Hindlimb muscle (tissue), 1 donor: ENCODE measurements around the gene SULT2A1. TPM values are rescaled to one million over a fixed set of nuclear protein-coding genes. Genes with fewer than 3 reads are reported as not detected.
"Not testable (repeated sequence)": the region's sequence is repeated elsewhere in the genome, so short reads cannot be mapped to it uniquely, and the experiment has no call there.

Experiments used
- DNase-seq: peaks from one replicate; pipeline ENCODE4 v3.0.0-alpha.2; 2013
- polyA plus RNA-seq: library from polyadenylated mRNA; unstranded; fragments of 120-200 nt; gene quantifications from one replicate; pipeline ENCODE4 v1.2.1, GENCODE V29; 2013; ENCODE audit not compliant: insufficient read length

The SULT2A1 gene
- polyA plus RNA-seq, 1 donor = not detected

DNA sequence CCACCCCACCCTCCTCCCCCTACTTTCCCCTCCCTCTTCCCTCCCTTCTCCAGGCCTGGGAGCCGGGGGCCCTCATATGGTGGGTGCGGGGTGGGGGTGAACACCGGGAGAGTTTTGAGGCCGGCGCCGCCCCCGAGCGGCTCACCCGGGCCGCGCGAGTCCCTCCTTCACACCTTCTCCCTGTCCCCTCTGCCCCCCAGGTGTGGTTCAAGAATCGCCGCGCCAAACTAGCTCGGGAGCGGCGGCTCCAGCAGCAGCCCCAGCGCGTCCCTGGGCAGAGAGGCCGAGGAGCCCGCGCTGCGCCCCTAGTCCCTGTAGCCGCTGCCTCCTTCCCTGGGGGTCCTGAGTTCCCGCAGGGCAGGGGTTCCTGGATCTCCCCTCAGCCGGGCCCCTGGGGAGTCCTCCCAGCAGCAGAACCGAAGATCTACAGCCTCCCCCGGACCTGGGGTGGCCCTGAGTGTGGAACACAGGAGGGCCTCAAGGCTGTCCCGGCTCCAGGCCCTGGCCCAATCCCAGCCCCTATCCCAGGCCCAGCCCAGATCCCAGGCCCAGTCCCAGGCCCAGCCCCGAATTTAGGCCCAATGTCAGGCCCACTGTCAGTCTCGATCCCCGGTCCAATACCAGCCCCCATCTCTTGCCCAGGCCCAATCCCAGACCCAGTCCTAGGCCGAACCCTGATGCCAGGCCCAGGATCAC is 25.4 kb downstream of the SULT2A1 start:
- DNase-seq = no peak

GRCh38 chr19:47859838-47860237 is 26.3 kb downstream of the SULT2A1 start:
- not testable (repeated sequence) for DNase-seq

GRCh38 chr19:47858646-47859285 is 27.3 kb downstream of the SULT2A1 start, which contains the start of gene TPRX2:
TPRX2 (plus strand) TSS chr19:47859235; CDS start chr19:47859247, 12 bp downstream.
- not testable (repeated sequence) for DNase-seq

GRCh38 chr19:47858231-47858630 is 27.9 kb downstream of the SULT2A1 start:
- DNase-seq = not testable (repeated sequence)

GRCh38 chr19:47854459-47854858 is 31.7 kb downstream of the SULT2A1 start:
- DNase-seq = no peak

DNA sequence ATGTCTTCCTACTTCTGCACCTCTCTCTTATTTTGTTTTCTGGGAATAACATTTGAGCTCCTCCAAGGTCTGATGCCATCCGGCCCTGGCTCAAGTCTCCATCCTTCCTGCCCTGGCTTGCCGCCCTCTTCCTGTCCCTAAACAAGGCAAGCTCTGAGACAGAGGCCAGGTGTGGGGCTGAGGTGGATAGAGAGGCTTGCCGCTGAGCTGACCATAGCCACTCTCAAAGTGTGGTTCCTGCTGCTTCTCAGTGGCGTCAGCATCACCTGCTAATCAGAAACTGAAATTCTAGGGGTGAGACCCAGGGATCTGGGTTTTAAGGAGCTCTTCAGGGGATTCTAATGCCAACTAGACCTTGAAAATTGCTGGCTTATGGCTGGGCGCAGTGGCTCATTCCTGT is 33.1 kb downstream of the SULT2A1 start:
- DNase-seq = no peak

DNA sequence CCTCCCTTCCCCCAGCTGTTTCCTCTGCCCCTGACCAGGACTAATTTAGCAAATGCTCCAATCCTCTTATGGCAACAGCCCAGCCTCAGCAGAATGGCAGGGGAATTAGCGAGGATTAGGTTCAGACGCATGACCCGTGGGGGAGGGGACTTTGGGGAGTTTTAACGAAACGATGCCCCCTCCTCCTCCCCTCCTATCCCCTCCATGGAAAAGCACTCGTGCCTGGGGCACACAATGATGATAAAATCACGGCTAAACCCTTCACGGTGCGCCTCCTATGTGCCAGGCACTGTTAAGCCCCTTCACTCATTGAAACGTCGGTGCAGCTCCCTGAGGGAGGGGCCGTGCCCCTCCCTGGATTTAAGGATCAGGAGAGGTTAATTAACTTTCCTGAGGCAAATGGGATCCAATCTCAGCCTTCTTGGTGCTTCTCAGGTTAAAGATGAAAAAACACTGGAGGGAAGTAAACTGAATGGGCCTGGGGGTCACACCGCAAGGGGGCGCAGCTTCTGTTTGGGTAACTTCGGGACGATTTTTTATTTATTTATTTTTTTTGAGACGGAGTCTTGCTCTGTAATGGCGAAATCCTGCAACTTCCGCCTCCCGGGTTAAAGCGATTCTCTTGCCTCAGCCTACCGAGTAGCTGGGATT is 37.2 kb downstream of the SULT2A1 start:
- DNase-seq = no peak

DNA sequence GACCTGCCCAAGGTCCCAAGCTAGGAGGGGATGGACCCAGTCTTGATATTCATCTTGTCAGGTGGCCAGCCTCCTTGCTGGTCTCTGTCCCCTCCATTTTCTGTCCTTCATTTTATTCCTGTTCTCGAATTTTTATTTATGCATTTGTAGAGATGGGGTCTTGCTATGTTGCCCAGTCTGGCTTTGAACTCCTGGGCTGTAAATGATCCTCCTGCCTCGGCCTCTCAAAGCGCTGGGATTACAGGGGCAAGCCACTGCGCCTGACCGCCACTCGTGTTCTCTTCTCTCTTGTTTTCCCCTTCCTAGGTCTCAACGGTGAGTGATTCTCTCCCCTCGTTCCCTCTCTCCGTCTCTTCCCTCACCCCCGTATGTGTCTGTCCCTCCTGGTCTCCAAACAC is 37.7 kb downstream of the SULT2A1 start:
- no peak for DNase-seq

DNA sequence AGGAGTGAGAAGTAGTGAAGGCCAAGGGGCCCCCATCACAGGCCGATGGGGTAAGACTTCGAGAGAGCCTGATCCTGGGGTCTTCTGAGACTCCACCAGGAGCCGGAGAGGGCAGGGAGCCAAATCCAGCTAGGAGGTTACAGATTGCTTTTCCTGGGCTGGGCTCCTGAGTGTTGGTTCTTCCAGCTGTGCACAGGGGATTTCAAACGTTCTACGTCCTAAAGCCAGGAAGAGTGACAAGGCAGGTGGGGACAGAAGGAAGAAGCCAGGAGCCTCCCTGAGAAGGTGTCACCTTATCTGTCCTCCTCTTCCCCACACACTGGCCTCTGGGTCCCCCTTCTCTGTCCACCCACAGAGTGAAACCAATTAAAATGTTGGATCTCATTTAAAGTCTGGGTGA is 43.2 kb downstream of the SULT2A1 start:
- no peak for DNase-seq

- no peak for DNase-seq
Measured at GRCh38 chr19:47839913-47840312, 46.2 kb downstream of the SULT2A1 start.

DNA sequence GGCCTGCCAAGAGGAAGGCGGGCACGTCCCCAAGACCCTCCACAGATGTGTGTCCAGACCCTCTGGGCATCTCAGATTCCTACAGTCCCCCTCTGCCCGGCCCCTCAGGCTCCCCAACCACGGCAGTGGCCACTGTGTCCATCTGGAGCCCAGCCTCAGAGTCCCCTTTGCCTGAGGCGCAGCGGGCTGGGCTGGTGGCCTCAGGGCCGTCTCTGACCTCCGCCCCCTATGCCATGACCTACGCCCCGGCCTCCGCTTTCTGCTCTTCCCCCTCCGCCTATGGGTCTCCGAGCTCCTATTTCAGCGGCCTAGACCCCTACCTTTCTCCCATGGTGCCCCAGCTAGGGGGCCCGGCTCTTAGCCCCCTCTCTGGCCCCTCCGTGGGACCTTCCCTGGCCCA is 46.7 kb downstream of the SULT2A1 start:
- no peak for DNase-seq

GRCh38 chr19:47836038-47836437 is 50.1 kb downstream of the SULT2A1 start:
- no peak for DNase-seq

DNA sequence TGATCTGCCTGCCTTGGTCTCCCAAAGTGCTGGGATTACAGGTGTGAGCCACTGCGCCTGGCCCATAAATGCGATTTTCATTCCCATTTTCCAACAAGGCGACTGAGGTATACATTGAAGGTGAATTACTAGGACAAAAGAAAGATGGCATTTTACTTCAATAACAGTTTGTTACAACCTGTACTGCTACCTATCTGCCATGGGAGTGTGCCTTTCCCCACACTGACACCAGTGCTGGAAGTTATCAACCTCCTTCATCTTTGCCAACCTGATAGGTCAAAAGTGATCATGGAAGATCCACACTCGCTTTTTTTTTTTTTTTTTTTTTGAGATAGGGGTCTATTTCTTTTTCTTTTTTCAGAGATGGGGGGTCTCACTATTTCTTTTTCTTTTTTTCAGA is 53.4 kb downstream of the SULT2A1 start:
- no peak for DNase-seq

- DNase-seq = no peak
Measured at GRCh38 chr19:47826800-47827199, 59.3 kb downstream of the SULT2A1 start.

- no peak for DNase-seq
Measured at GRCh38 chr19:47824396-47824795, 61.7 kb downstream of the SULT2A1 start.

DNA sequence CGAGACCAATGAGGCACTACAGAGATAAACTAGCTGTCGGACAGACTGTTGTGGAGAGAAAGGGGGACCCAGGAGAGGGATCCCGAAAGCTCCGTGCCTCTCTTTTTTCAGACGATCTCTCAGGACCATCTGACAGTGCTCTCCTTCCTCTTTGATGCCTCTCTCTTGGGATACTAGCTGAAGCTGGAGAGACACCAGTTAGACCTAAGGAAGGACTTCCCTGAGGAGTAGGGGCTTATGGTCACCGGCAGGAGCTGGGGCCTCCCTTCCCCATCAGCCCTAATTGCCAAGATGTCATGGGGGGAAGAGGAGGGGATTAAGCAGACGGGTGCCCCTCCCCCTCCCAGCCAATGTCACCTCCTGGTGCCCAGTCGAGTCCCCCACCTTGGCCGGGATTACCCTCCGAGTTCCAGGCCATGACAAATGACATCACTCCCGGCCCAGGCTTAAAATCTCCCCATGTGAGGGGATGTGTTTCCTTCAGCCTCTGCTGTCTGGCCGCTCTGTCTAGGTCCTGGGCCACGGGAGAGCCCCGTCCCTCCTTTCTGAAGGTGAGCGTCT is 64.6 kb downstream of the SULT2A1 start, which contains the start of gene CRX:
TSS of gene CRX (plus strand) at position 478 of the 561 bp plus-strand sequence. CDS start 12,507 bp downstream, outside the sequence.
- no peak for DNase-seq

Other genes with a start within 250 kb of the SULT2A1 start
- gene EHD2, start 172.9 kb downstream of the SULT2A1 start, polyA plus RNA-seq = 147 TPM
- gene NOP53, start 140.8 kb downstream of the SULT2A1 start, polyA plus RNA-seq = 583 TPM
- 941 TPM for gene SELENOW, start 107.6 kb downstream of the SULT2A1 start, polyA plus RNA-seq
- gene TPRX1, start 81.8 kb downstream of the SULT2A1 start, polyA plus RNA-seq = not detected
- gene CRX, start 64.4 kb downstream of the SULT2A1 start, polyA plus RNA-seq = not detected
- not detected for gene TPRX2, start 27.1 kb downstream of the SULT2A1 start, polyA plus RNA-seq
- not detected for gene BSPH1, start 105.9 kb upstream of the SULT2A1 start, polyA plus RNA-seq
- gene ELSPBP1, start 108.3 kb upstream of the SULT2A1 start, polyA plus RNA-seq = not detected
- not detected for gene CABP5, start 157.8 kb upstream of the SULT2A1 start, polyA plus RNA-seq
- 58.0 TPM for gene PLA2G4C, start 224.5 kb upstream of the SULT2A1 start, polyA plus RNA-seq